ENCODE results near the gene RAB11FIP5. TPM values are rescaled to one million over a fixed set of nuclear protein-coding genes. Genes with fewer than 3 reads are reported as not detected.

RAB11FIP5 gene
- total and polyA plus RNA-seq, 9 of the 15 experiments (the other 6 are each of a cell fraction or from before 2014, with no cell fraction given), result 1.7 to 14.4 (median 6.4) TPM

GRCh38 chr2:73156539-73157124 lies 43.9 kb upstream of the RAB11FIP5 start (continued):
- TF ChIP-seq WHSC1 (IDR thresholded peaks at IDR 0.05; ENCODE audit: low read length), result no peak
- TF ChIP-seq NRF1 (conservative IDR thresholded peaks at IDR 0.05 in 1 of 2, IDR thresholded peaks at IDR 0.05 in 1 of 2), result no peak
- peak; percentile 48; the same call in 1 of the 2 replicates for TF ChIP-seq STAG1 (CRISPR knock-in tag; IDR thresholded peaks at IDR 0.05; ENCODE audit: borderline replicate concordance)
- TF ChIP-seq TSHZ1 (CRISPR knock-in tag; IDR thresholded peaks at IDR 0.05), result no peak
- TF ChIP-seq DACH1 (IDR thresholded peaks at IDR 0.05; ENCODE audit: partially characterized antibody), result no peak
- no peak for TF ChIP-seq BACH1 (tag; IDR thresholded peaks at IDR 0.05)
- no peak for TF ChIP-seq HDAC3 (IDR thresholded peaks at IDR 0.05; ENCODE audit: borderline replicate concordance, partially characterized antibody)
- no peak for TF ChIP-seq ZNF644 (tag; IDR thresholded peaks at IDR 0.05; ENCODE audit: low read depth)
- TF ChIP-seq GTF2E2 (tag; IDR thresholded peaks at IDR 0.05), result no peak
- TF ChIP-seq IRF9 (tag; IDR thresholded peaks at IDR 0.05), result no peak
- no peak for TF ChIP-seq SFPQ (IDR thresholded peaks at IDR 0.05; ENCODE audit: low read depth, low read length)
- no peak for TF ChIP-seq ZNF197 (CRISPR knock-in tag; IDR thresholded peaks at IDR 0.05; ENCODE audit: low read depth)
- peak; percentile 40; the same call in 1 of the 2 replicates for TF ChIP-seq SPI1 (IDR thresholded peaks at IDR 0.05; ENCODE audit: borderline replicate concordance, low read depth, low read length)
- TF ChIP-seq CHD2 (IDR thresholded peaks at IDR 0.05; ENCODE audit: low read depth, low read length), result no peak
- no peak for TF ChIP-seq NUFIP1 (IDR thresholded peaks at IDR 0.05; ENCODE audit: partially characterized antibody)
- no peak for TF ChIP-seq HNRNPUL1 (IDR thresholded peaks at IDR 0.05; ENCODE audit: low read length)
- TF ChIP-seq NR0B1 (IDR thresholded peaks at IDR 0.05; ENCODE audit: partially characterized antibody), result no peak
- TF ChIP-seq DPF2 (IDR thresholded peaks at IDR 0.05), result no peak
- TF ChIP-seq ETS2 (tag; IDR thresholded peaks at IDR 0.05; ENCODE audit: borderline replicate concordance, poor library complexity, severe bottlenecking), result no peak
